GM18951 (cell line): ENCODE data around the gene UNC50.
"Not testable (repeated sequence)": the region's sequence is repeated elsewhere in the genome, so short reads cannot be mapped to it uniquely, and the experiment has no call there.

Source experiments
- POLR2A ChIP-seq: IDR thresholded peaks from 4 replicates; pipeline ENCODE4 v1.6.1; 2011; ENCODE audit warnings: mild to moderate bottlenecking; ENCODE audit not compliant: insufficient read length, insufficient read depth; ENCODE audit errors: extremely low read depth
- in situ Hi-C: fragments of 300-500 bp; cut with MboI; formaldehyde crosslinking; loops from one replicate; pipeline ENCODE4 v1.12.0; 2022; ENCODE audit warnings: low sequenced_read_pairs, mixed read lengths, inconsistent platforms; ENCODE audit not compliant: unreplicated experiment

UNC50 gene

DNA sequence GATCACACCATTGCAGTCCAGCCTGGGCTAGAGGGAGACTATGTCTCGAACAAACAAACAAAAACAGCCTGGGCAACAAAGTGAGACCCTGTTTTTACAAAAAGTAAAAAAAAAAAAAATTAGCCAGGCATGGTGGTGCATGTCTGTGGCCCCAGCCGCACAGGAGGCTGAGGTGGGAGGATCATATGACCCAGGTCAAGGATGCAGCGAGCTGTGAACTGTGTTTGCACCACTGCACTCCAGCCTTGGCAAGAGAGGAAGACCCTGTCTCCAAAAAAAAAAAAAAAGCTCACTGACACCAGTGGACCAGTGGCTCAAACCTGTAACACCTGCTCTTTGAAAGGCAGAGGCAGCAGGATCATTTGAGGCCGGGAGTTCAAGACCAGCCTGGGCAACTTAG, 40.1 kb downstream of the UNC50 start:
- in situ Hi-C loops = loop anchor here (10.0 kb wide), 2 partner anchors 186 to 416 kb away; no protein-coding TSS in a partner anchor
- no peak for TF ChIP-seq POLR2A

DNA sequence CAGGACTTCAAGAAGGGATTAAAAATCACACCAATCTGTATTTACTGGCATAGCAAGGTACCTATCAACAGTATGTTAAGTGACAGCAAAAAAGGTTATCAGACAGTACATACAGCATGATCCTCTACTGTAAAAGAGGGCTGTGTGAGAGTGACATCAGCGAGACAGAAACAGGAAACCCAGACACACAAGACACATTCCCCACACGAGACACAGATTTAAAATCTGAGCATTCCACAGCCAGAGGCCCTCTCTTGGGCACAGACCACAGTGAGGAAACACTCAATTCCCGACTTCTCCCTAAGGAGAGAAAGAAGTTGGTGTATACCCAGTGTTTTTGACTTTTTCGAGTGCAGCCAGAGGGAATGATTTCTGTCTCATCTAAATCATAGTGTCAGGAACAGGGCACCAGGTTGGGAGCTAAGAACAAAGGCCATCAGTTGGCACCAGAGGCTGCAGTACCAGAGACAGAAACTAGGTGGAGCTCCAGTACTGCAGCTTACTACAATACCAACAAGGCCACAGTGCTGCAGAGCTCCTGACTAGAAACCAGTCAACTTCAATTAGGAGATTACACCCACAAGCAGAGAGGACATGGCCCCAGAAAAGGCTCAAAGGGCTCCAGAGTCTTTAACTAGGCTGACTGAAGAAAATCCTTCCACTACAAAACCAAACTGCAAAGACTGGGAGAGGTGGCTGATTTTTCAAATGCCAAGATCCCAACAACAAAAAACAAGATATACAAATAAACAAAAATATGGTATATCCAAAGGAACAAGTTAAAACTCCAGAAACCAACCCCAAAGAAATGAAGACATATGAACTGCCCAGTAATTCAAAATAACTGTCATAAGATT, 41.0 kb downstream of the UNC50 start:
- in situ Hi-C loops = loop anchor here (10.0 kb wide), 2 partner anchors 185 to 415 kb away; no protein-coding TSS in a partner anchor
- no peak for TF ChIP-seq POLR2A

DNA sequence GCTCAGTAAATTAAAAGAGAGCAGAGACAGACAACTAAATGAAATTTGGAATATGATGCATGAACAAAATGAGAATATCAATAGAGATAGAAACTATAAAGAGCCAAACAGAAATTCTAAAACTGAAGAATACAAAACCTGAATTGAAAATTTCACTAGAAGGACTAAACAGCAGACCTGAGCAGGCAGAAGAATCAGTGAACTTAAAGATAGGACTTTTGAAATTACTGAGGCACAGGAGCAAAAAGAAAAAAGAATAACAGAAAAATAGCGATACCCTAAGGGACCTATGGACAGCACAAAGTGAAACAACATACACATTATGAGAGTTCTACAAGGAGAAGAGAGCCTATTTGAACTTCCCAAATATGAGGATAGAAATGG, 41.6 kb downstream of the UNC50 start:
- in situ Hi-C loops = loop anchor here (10.0 kb wide), 2 partner anchors 185 to 415 kb away; no protein-coding TSS in a partner anchor

DNA sequence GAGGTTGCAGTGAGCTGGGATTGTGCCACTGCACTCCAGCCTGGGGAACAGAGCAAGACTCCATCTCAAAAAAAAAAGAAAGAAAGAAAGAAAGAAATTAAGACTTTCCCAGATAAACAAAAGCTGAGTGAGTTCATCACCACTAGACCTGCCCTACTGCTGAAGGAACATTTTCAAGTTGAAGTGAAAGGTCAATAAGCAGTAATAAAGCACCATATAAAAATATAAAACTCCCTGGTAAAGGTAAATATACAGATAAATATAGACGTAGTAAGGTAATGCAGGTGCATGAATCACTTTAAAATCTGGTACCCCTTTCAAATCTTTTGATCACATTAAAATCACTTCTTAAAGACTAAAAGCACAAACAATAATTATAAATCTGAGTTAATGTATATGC, 42.6 kb downstream of the UNC50 start:
- no peak for TF ChIP-seq POLR2A
- in situ Hi-C loops = no loop called here

More for the DNA sequence above, 41.6 kb downstream of the UNC50 start:
- TF ChIP-seq POLR2A = no peak

DNA sequence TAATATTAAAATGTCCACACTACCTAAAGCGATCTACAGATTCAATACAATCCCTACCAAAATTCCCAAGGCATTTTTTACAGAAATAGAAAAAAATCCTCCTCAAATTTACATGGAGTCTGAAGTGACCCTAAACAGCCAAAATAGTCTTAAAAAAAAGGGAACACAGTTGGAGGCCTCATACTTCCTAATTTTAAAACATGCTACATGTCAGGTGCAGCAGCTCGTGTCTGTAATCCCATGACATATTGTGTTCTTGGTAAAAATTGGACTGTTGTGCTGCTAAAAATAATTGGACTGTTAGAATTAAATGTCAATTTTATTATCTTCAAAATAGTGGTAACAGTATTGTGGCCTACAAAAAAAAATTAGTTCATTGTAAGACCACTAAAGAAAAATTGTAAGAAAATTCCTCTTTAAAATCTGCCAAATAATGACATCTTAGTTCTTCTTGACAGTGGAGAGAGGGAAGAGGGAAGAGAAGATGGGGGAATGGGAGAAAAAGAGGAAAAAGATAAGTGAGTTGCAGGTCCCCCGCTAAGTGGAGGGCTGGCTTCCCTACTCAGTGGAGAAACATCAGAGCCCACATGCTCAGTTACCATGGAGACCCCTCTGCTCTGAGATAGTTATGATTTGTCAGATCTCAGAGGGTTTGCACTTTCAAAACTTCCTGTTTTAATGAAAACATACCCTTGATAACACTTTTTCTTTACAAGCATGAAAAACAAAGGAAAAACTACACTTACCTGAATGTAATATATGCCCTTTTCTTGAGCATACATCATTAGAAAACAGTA, 46.5 kb downstream of the UNC50 start:
- in situ Hi-C loops = no loop called here
- no peak for TF ChIP-seq POLR2A

DNA sequence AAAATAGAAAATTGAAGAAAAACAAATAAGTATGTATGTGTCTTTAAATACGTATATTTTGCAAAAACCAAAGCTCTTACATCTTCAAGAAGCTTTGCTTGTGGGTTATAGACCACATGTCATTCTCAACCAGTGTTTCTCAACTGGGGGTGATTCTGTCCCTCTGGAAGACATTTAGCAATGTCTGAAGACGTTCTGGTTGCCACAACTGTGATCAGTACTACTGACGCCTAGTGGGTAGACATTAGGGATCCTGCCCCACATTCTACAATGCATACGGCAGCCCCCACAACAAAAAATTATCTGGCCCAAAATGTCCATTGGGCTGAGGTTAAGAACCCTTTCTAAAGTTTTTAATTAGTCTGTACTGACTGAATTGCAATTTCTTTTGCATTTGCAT, 48.4 kb downstream of the UNC50 start:
- in situ Hi-C loops = no loop called here
- TF ChIP-seq POLR2A = no peak

DNA sequence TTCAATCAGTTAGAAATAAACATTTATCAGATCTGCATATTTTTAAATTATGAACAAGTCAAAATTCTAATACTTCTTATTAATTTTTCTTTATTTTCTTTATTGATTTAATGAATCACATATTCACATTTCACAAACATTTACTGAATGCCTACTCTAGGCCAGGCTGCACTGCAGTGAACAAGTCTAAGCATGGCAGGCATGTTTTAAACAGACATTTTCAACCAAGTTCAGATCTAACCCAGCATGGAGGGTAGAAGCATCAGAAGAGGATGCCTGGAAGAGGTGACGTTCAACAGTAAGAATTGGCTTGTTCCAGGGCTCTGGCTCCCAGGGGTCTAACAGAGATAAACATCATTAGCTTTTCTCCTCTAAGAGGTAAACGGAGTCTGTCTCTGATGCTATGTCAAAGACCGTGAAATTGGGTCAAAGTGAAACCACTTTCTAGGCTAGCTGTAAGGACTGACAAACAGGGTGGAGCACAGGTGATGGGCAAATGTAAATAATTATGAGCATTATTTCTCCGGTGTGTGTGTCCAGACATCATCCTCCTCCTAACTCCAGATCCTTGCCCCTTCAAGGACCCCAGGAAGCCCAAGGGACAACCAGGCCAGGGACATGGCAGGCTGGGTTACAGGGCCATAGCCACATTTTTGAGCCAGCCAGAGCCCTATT, 50.6 kb downstream of the UNC50 start:
- in situ Hi-C loops = no loop called here
- no peak for TF ChIP-seq POLR2A

DNA sequence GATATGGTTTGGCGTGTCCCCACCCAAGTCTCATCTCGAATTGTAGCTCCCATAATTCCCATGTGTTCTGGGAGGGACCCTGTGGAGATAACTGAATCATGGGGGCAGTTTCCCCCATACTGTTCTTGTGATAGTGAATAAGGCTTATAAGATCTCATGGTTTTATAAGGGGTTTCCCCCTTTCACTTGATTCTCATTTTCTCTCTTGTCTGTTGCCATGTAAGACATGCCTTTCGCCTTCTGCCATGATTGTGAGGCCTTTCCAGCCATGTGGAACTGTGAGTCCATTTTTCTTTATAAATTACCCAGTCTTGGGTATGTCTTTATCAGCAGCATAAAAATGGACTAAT, 51.1 kb downstream of the UNC50 start:
- in situ Hi-C loops = not testable (repeated sequence)

DNA sequence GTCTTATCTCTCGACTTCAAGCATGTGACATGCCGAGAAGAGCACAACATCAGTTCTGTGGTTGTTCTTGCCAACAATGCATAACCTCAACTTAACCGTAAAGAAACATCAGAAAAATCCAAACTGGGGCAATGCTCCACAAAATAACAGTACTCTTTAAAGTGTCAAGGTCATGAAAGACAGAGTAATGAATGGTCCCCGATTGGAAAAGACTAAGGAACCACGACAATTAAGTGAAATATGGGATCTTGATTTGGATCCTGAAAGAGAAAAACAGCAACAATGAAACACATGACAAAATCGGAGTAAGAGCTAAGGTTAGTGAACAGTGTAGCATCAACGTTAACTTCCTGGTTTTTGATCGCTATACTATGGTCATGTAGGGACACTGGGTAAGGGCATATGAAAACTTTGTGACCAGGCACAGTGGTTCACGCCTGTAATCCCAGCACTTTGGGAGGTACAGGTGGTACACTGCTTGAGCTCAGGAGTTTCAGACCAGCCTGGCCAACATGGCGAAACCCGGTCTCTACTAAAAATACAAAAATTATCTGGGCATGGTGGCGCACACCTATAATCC, 55.2 kb downstream of the UNC50 start:
- in situ Hi-C loops = no loop called here
- no peak for TF ChIP-seq POLR2A

DNA sequence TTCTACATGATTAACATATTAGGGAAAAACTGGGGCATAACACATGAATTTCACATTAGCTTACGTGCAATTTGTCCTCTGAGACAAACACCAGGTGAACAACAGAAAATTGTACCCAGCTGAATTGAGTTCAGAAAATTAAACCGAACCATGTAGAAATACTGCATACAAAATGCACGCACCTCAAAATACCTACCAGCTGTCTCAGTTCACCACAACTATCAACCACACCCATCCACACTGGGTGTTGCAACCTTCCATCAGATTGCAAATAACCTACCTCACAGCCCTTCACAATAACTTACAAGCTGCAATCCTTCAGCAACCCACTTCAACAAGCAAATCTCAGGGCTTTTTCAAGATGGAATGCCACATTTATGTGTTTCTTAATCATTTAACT, 55.9 kb downstream of the UNC50 start:
- in situ Hi-C loops = no loop called here
- no peak for TF ChIP-seq POLR2A

DNA sequence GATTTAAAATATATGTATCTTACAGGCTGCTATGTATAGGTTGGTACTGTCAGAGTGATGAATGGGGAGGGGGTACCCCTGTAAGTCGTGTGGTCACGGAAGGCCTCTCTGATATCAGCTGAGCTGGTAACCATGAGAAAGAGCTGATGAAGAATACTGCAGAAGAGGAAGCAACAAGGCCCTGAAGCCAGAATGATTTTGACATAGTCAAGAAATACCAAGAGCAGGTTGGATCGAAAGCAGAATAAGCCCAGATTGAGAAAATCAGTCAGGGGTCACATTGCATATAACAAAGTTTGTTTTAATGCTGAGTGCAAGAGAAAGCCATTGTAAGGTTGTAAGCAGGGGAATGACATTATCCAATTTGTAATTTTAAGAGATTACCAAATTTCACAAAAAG, 57.3 kb downstream of the UNC50 start:
- in situ Hi-C loops = no loop called here
- TF ChIP-seq POLR2A = no peak
